ENCODE measurements around the gene METTL1.

The METTL1 gene

DNA sequence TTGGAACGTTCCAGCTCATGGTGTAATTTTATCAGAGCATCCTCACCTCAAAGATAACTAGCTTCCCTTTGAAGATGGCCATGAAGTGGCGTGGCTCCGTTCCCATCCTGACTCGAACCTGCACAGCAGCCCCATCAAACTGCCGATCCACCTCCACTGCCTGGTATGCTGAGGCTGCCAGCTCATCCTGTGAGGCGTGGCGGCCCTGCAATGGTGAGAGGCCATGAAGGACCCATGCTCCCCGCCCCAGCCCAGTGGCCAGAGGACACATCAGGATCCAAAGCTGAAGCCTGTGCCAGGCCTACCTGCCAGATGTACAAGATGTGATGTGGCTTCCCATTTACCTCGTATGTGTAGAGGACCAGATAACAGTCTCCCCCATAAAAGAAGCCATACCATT, 35.4 kb upstream of the METTL1 start:
- no peak for DNase-seq (ENCODE audit: extremely low read depth, low read depth)
- TF ChIP-seq, protein P1, sequence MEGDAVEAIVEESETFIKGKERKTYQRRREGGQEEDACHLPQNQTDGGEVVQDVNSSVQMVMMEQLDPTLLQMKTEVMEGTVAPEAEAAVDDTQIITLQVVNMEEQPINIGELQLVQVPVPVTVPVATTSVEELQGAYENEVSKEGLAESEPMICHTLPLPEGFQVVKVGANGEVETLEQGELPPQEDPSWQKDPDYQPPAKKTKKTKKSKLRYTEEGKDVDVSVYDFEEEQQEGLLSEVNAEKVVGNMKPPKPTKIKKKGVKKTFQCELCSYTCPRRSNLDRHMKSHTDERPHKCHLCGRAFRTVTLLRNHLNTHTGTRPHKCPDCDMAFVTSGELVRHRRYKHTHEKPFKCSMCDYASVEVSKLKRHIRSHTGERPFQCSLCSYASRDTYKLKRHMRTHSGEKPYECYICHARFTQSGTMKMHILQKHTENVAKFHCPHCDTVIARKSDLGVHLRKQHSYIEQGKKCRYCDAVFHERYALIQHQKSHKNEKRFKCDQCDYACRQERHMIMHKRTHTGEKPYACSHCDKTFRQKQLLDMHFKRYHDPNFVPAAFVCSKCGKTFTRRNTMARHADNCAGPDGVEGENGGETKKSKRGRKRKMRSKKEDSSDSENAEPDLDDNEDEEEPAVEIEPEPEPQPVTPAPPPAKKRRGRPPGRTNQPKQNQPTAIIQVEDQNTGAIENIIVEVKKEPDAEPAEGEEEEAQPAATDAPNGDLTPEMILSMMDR (IDR thresholded peaks at IDR 0.05; ENCODE audit: low read depth, low read length, missing control alignments), result no peak
- H3K4me3 ChIP-seq (replicated peaks; ENCODE audit: low read depth, low read length), result no peak overlapping the region

DNA sequence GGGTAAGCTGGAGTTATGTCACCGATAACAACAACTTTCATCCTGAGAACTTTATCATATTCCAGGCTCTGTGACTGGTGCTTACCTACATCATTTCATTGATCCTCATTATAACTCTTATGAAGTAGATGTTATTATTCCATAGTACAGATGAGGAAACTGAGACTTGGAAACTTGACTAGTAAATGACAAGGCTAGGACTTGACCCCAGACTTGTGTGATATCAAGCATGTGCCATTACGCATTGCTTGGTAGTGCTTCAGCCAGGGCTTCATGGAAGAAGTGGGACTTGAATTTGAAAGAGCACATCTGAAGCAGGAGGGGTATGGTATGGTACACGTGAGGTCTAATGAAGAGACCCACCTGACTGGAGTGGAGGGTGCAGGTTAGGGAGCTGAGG, 34.8 kb upstream of the METTL1 start:
- no peak for DNase-seq (ENCODE audit: extremely low read depth, low read depth)
- TF ChIP-seq, protein P1 (IDR thresholded peaks at IDR 0.05; ENCODE audit: low read depth, low read length, missing control alignments), result no peak
- H3K4me3 ChIP-seq (replicated peaks; ENCODE audit: low read depth, low read length), result no peak overlapping the region

DNA sequence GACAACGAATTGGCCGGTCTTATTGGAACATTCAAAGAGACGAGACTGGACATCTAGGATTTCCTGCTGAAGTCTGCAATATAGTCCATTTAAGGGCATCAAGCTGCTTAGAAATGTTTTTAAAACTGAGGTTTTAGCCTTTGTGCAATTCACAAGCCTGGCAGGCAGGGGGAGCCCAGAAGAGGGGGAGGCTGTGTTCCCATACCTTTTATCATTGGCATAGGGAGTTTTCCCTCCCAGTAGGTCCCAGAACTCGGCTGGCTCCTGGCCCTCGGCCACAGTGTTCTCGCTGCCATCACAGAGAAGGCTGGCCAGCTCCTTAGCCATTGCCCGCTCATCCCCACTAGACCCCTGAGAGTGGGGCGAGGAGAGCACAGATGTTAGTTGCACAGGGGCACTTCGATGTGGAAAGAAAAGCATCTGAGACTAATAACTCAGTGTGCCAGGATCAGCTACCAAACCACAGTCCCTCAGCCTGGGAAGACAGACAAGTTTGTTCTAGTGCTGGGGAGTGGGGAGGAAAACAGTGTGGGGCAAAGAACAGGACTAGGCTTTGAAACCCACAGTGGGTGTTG, 31.5 kb upstream of the METTL1 start:
- DNase-seq (ENCODE audit: extremely low read depth, low read depth), result no peak
- no peak overlapping the region for H3K4me3 ChIP-seq (replicated peaks; ENCODE audit: low read depth, low read length)
- TF ChIP-seq, protein P1 (IDR thresholded peaks at IDR 0.05; ENCODE audit: low read depth, low read length, missing control alignments), result peak; percentile 88

DNA sequence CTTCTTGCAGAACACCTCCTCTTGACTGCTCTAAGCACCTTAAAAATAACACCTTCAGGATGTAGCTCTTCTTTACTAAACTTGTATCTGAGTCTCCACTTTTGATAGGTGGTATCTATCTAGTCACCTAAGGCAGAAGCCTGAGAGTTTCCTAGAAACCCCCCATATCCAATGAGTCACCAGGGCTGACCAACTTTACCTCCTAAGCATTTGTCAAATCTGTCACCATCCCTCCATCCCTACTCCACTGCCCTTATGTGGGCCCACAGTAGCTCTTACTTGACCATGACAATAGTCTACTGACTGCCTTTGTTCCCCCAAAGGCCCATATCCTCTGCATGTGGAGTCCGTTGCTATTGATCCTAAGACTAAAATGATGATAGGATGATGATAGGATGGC, 30.7 kb upstream of the METTL1 start:
- DNase-seq (ENCODE audit: extremely low read depth, low read depth), result no peak
- TF ChIP-seq, protein P1 (IDR thresholded peaks at IDR 0.05; ENCODE audit: low read depth, low read length, missing control alignments), result no peak
- no peak overlapping the region for H3K4me3 ChIP-seq (replicated peaks; ENCODE audit: low read depth, low read length)

DNA sequence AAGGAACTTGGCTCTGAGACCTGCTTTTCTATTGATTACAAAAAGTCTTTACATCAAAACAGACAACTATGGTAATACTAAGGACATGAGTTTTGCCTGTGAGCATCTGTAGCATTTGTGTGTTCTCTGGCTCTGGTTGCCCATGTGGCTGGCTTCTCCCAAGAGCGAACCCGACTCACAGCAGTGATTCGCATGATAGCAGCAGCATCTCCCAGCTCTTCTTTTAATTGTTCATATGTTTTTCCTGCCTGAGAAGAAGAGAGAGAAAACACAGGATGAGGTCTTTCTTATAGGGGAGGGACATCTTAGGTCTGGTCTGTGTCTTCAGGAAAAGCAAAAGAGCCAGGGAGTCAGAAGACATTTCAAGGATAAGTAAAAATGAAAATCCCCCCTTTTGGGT, 29.1 kb upstream of the METTL1 start:
- no peak for DNase-seq (ENCODE audit: extremely low read depth, low read depth)
- TF ChIP-seq, protein P1 (IDR thresholded peaks at IDR 0.05; ENCODE audit: low read depth, low read length, missing control alignments), result no peak

DNA sequence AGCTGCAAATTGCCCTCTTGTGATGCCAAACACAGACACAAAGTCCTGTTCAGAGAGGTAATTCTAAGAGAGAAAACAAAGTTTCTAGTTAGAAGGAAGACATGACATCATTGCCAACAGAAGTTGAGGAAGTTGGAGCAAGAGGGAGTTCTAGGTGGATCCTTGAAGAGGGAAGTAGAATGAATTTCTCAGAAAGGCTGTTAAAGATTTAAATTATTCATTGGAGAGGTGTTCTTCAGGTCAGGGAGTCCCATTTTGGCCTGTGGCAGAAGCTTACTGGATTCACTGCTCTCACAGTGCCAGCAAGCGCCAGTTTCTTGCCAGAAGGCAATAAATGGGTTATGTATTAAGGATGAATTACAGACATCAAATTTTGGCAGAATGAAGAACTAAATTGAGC, 26.0 kb upstream of the METTL1 start:
- no peak for DNase-seq (ENCODE audit: extremely low read depth, low read depth)
- H3K4me3 ChIP-seq (replicated peaks; ENCODE audit: low read depth, low read length), result no peak overlapping the region
- TF ChIP-seq, protein P1 (IDR thresholded peaks at IDR 0.05; ENCODE audit: low read depth, low read length, missing control alignments), result no peak

More for the DNA sequence above, 29.1 kb upstream of the METTL1 start:
- no peak overlapping the region for H3K4me3 ChIP-seq (replicated peaks; ENCODE audit: low read depth, low read length)

DNA sequence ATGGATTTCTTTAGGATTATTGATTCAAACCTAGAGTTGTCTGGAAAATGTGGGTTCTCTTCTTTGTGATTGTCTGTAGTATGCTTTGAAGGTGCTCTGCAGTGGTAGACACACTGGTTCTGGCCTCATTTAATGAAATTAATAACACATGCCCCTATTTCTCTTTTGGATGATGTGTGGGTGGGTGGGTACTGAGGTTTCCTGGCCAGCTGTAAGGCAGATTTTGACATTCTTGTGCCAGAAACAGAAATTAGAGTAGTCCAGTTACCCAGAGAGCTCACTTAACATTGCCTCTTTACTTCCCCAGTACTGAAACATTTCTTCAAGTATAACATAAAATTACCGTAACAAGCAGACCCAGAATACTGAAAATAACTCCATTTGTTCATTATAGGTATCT, 25.1 kb upstream of the METTL1 start:
- H3K4me3 ChIP-seq (replicated peaks; ENCODE audit: low read depth, low read length), result no peak overlapping the region
- no peak for DNase-seq (ENCODE audit: extremely low read depth, low read depth)
- TF ChIP-seq, protein P1 (IDR thresholded peaks at IDR 0.05; ENCODE audit: low read depth, low read length, missing control alignments), result no peak

All from HFF-Myc (cell line).